Stimulated activated memory B cell treated with anti-CD40 and anti-IgM and Interleukin-4, amounts not matched to agents 10 μg/mL and 1 μg/mL and 100 μg/mL, for 72 hours (primary cell): ENCODE measurements around the gene ITPR1.
"Not testable (repeated sequence)": the region's sequence is repeated elsewhere in the genome, so short reads cannot be mapped to it uniquely, and the experiment has no call there.

Experiments
- ATAC-seq: fragments of 150-1000 bp; cut with Tn5 transposase; 2 replicates; pipeline ENCODE4 v1.10.0; 2021
- H3K27ac Mint-ChIP-seq: one replicate; pipeline ENCODE4 v1.8.0; 2022; ENCODE audit warnings: mild to moderate bottlenecking, mixed read lengths
- H3K27me3 Mint-ChIP-seq: one replicate; pipeline ENCODE4 v1.8.0; 2022; ENCODE audit warnings: mixed read lengths
- H3K36me3 Mint-ChIP-seq: one replicate; pipeline ENCODE4 v1.8.0; 2022; ENCODE audit warnings: mixed read lengths
- H3K4me1 Mint-ChIP-seq: one replicate; pipeline ENCODE4 v1.8.0; 2022; ENCODE audit warnings: mixed read lengths
- H3K4me3 Mint-ChIP-seq: one replicate; pipeline ENCODE4 v1.8.0; 2022; ENCODE audit warnings: mild to moderate bottlenecking, moderate library complexity, mixed read lengths
- H3K9me3 Mint-ChIP-seq: one replicate; pipeline ENCODE4 v1.8.0; 2022; ENCODE audit warnings: mixed read lengths

The ITPR1 gene

DNA sequence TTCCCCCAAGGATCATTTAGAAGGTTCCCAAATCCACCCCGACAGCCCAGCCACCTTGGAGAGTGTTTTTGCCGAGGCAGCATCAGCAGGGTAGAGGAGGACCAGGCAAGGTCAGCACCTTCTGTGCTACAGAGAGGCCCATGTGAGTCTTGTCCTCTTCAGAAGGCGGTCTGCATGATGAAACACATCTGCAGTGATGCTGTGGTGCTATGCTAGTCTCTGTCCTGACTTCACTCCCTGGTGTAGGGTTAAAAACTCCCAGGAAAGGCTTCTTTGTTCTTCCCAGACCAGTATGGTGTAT lies 87.9 kb downstream of the ITPR1 start:
- H3K4me1 Mint-ChIP-seq, result peaks cover 69% of the 10 kb centered on the region

DNA sequence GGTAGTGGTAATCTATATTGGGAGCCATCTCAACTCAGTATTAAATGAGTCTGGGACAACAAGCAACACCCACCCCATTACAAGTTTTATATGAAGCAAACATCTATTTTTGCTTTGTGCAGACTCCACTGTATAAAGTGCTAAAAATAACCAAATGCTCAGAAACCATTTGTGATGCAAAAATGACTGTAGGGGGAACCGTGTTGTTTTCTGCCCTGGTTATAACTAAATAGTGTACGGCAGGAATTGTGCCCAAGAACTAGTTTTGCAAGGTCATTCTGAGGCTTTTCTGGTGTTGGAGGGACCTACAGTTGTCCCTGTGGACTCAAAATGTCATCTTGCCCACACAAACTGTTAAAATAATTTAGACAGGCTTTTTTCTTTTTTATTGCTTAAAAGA lies 88.3 kb downstream of the ITPR1 start:
- no peaks in the 10 kb centered on the region for H3K9me3 Mint-ChIP-seq
- H3K36me3 Mint-ChIP-seq, result no peaks in the 10 kb centered on the region
- no peaks in the 10 kb centered on the region for H3K27me3 Mint-ChIP-seq
- peak; percentile 37 for ATAC-seq
- H3K4me3 Mint-ChIP-seq, result no peak overlapping the region
- H3K27ac Mint-ChIP-seq, result peak overlapping the region; percentile 36
- peaks cover 69% of the 10 kb centered on the region for H3K4me1 Mint-ChIP-seq

More for the DNA sequence above, 87.9 kb downstream of the ITPR1 start:
- no peaks in the 10 kb centered on the region for H3K9me3 Mint-ChIP-seq
- H3K27me3 Mint-ChIP-seq, result no peaks in the 10 kb centered on the region
- peak; percentile 42 for ATAC-seq
- H3K27ac Mint-ChIP-seq, result peak overlapping the region; percentile 36
- H3K36me3 Mint-ChIP-seq, result peaks cover 4% of the 10 kb centered on the region
- H3K4me3 Mint-ChIP-seq, result no peak overlapping the region

DNA sequence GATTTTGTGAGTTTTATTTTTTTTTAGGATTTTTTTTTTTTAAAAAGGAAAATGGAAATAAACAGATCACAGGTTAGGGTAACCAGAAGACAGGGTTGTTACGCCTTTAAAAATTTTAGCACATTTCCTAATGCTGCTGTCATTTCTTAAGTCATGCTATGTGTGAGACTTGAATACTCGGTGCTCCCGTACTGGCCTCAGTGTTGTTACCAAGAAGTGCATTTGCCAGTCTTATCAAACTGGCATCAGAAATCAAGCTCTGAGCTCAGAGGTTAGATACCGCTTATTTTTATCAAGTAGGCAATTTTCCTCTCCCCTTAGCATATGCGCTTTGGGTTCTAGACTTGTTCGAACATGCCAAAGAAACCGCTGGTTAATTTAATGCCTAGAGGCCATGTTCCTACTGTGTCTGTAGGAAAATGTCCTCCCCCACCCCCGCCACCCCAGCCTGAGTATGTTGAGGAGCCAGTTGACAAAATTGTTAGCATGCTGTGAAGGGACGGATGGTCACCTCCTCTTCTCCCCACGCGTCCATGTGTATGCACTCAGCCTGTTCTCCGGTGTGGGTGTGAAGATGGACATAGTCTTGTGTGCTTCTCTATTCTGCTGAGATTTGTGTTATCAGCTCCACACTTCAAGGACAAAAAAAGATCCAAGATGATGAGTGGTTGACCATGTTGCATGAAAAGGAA lies 88.9 kb downstream of the ITPR1 start:
- H3K27ac Mint-ChIP-seq, result peak overlapping the region; percentile 88
- no peak for ATAC-seq
- H3K4me1 Mint-ChIP-seq, result peaks cover 74% of the 10 kb centered on the region
- no peaks in the 10 kb centered on the region for H3K9me3 Mint-ChIP-seq
- no peaks in the 10 kb centered on the region for H3K36me3 Mint-ChIP-seq
- no peak overlapping the region for H3K4me3 Mint-ChIP-seq
- no peaks in the 10 kb centered on the region for H3K27me3 Mint-ChIP-seq

DNA sequence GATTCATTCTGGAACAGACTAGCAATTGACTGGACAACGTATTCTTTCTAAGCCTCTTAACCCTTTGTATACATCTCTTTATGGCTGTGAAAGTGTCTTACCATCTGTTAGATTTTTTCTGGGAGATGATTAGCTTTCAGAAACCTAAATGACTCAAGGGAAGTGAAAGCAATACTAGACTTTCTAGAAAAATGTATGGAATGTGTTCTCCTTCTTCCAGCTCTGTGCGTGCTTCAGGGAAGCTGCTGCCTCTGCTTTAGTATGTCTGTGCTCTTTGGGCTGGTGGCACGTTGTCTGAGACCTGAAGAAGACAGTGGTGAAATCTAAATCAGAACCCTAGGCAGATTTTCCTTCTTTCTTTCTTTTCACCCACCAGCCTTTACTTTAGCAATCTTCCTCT lies 89.5 kb downstream of the ITPR1 start:
- Mint-ChIP-seq H3K4me1 (peaks cover 76% of the 10 kb centered on the region), H3K9me3 (no peaks in the 10 kb centered on the region), H3K36me3 (no peaks in the 10 kb centered on the region), H3K4me3 (no peak overlapping the region), H3K27ac (peak overlapping the region; percentile 88), H3K27me3 (no peaks in the 10 kb centered on the region)
- ATAC-seq, result no peak

DNA sequence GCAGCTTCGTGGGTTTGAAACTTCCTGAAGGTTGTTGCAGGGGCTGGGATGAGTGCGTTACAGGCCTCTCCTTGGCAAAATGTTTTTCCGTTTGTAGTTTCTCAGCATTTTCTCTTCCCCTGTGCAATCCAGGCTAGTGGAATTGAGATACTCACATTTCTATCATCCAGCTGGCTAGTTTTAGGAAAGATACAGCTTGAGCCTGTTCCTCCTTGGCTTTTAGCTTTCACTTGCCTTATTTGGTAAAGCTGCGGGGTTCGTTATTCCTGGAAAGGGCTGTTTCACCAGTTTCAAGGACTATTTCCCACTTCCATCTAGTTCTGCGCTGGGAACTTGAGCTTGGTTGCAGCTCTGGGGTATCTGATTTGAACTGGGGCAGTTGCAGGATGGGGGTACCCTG lies 90.3 kb downstream of the ITPR1 start:
- H3K4me1 Mint-ChIP-seq, result peaks cover 76% of the 10 kb centered on the region
- H3K9me3 Mint-ChIP-seq, result no peaks in the 10 kb centered on the region
- peaks cover under 1% of the 10 kb centered on the region for H3K36me3 Mint-ChIP-seq

DNA sequence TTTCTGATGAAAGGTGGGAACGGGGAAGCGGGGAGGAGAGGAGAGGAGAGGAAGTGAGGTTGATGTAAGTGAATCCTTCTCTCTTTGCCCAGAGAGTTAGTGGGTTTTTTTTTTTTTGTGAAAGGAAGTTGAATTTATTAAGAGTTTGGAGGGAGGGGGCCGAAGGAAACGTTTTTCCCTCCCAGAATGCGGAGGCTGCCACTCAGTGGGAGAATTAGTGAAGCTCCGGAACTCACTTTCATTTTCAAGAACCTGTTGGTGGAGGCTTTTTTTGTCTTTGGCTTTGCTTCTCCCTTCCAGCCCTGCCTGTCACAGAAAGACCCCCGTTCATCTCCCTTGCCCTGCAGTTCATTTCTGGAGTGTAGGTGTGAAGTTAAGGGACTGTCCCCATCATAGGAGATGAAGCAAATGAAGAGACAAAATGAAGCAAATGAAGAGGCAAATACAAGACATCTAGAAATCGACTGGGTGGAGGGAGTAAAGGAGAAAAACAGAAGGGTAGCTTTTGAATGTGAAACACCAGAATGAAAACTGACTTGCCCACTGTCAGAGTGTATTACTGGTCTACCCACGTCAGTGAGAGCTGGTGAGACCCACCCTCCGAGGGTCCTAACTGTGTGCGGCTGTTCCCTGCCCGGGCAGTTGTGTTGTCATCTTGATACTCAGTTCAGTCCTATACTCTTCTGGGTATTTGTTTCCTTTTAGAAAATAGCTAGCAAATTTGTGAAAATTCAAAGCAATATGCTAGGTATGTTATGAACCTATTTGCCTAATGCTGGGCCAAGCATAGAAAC lies 91.5 kb downstream of the ITPR1 start:
- ATAC-seq, result peak; percentile 44
- peak overlapping the region; percentile 88 for H3K27ac Mint-ChIP-seq
- H3K4me3 Mint-ChIP-seq, result peak overlapping the region; percentile 77
- peaks cover 7% of the 10 kb centered on the region for H3K36me3 Mint-ChIP-seq
- H3K27me3 Mint-ChIP-seq, result no peaks in the 10 kb centered on the region
- no peaks in the 10 kb centered on the region for H3K9me3 Mint-ChIP-seq
- H3K4me1 Mint-ChIP-seq, result peaks cover 84% of the 10 kb centered on the region

More for the DNA sequence above, 90.3 kb downstream of the ITPR1 start:
- H3K27me3 Mint-ChIP-seq, result no peaks in the 10 kb centered on the region
- no peak for ATAC-seq
- peak overlapping the region; percentile 88 for H3K27ac Mint-ChIP-seq
- H3K4me3 Mint-ChIP-seq, result no peak overlapping the region

DNA sequence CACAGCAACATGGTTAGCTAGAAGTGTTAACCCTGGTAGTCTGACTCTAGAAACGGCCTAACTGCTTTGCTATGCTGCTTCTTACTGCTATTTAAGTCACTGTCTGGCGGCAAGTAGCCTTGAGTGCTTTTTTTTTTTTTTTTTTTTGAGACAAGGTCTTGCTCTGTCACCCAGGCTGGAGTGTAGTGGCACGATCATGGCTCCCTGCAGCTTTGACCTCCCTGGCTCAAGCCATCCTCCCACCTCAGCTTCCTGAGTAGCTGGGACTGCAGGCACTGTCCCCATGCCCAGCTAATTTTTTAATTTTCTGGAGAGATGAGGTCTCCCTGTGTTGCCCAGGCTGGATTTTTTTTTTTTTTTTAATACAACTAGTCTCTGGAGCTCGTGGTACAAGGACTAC lies 93.2 kb downstream of the ITPR1 start:
- Mint-ChIP-seq H3K27ac (no peak overlapping the region), H3K36me3 (peaks cover 23% of the 10 kb centered on the region), H3K4me1 (peaks cover 87% of the 10 kb centered on the region), H3K27me3 (no peaks in the 10 kb centered on the region), H3K4me3 (no peak overlapping the region), H3K9me3 (no peaks in the 10 kb centered on the region)
- no peak for ATAC-seq

DNA sequence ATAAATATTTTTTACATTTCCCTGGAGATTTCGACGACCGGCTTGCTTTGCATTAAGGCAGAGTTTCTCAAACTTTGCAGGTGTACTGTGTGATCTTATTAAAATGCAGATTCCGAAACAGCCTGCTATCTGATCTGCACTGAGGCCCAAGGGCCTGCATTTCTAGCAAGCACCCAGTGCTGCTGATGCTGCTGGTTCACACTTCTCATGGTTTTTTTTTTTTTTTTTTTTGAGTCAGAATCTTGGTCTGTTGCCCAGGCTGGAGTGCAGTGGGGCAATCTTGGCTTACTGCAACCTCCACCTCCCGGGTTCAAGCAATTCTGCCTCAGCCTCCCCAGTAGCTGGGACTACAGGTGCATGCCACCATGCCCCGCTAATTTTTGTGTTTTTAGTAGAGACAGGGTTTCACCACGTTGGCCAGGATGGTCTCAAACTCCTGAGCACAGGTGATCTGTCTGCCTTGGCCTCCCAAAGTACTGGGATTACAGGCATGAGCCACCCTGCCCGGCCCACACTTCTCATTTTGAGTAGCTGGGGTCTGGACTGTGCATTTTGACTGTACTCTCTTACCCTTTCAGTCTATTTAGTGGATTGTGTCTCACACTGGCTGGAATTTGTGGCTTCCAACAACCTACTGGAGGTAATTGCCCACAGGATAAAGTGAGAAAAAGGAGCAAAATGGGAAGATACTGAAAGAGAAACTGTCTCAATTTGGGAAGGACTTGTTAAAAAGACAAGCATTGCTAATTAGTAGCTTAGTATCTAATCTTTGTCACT lies 94.1 kb downstream of the ITPR1 start:
- Mint-ChIP-seq H3K9me3 (no peaks in the 10 kb centered on the region), H3K4me3 (no peak overlapping the region), H3K27me3 (no peaks in the 10 kb centered on the region), H3K4me1 (peaks cover 92% of the 10 kb centered on the region), H3K36me3 (peaks cover 31% of the 10 kb centered on the region), H3K27ac (no peak overlapping the region)
- ATAC-seq, result peak; percentile 51

DNA sequence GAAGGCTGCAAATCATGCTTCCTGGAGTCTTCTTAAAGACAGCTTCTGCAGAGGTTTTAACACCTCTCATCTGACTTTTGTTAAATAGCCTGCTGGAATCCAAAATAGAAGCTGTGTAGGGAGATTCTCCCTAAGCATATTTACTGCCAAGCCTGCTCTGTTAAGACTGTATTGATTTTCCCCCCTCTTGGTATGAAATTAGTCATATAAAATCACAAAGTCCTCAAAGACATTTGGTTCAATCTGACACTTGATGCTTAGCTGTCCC lies 94.6 kb downstream of the ITPR1 start:
- H3K36me3 Mint-ChIP-seq, result peaks cover 36% of the 10 kb centered on the region
- no peaks in the 10 kb centered on the region for H3K27me3 Mint-ChIP-seq
- no peak for ATAC-seq
- H3K4me1 Mint-ChIP-seq, result peaks cover 92% of the 10 kb centered on the region
- no peak overlapping the region for H3K4me3 Mint-ChIP-seq
- H3K9me3 Mint-ChIP-seq, result no peaks in the 10 kb centered on the region
- H3K27ac Mint-ChIP-seq, result no peak overlapping the region

DNA sequence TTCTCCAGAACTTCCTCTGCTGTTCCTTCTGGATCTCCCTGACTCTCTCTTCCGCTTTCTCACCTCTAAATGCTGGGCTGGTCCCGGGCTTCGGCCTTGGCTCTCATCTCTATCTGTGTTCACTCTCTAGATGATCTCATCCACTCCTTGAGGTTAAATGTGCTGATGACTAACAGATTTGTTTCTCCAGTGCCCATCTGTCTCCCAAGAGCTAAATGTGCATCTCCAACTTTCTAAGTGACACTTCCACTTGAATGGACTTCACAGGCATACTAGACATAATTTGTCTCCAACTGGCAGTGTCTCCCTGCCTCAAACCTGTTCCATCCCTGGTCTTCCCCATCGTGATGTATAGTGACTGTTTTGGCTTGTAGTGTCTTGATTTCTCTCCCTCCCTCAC lies 95.3 kb downstream of the ITPR1 start:
- no peaks in the 10 kb centered on the region for H3K9me3 Mint-ChIP-seq
- no peak overlapping the region for H3K4me3 Mint-ChIP-seq
- peak overlapping the region; percentile 50 for H3K27ac Mint-ChIP-seq
- no peak for ATAC-seq
- peaks cover 37% of the 10 kb centered on the region for H3K36me3 Mint-ChIP-seq
- H3K27me3 Mint-ChIP-seq, result no peaks in the 10 kb centered on the region
- peaks cover 92% of the 10 kb centered on the region for H3K4me1 Mint-ChIP-seq

DNA sequence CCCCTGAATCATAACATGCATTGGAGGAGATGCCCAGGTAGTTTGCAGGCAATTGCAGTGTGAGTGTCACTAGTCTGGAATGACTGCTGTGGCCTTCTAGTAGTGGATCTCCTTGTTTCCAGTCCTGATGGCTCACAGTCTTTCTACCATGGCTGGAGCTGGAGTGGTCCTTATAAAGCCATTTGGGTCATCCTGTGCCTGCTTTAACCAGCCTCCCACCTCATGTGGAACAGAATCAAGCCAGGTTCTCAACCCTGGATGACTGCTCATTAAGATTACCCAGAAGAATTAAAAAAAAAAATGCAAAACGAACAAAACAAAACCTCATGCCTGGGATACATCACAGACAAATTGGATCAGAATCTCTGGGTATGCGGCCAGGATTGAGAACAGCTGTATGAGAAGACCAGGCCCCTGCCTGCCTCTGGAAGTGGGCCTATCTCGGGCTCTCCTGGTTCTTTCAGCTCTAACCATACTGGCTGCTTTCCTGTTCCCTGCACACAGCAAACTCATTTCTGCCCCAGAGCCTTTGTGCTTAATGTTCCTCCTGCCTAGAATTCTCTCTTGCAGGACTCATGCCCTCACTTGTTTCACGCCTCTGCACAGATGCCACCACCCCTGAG lies 96.4 kb downstream of the ITPR1 start:
- Mint-ChIP-seq H3K36me3 (peaks cover 46% of the 10 kb centered on the region), H3K27me3 (no peaks in the 10 kb centered on the region), H3K9me3 (no peaks in the 10 kb centered on the region), H3K4me1 (peaks cover 92% of the 10 kb centered on the region), H3K4me3 (no peak overlapping the region), H3K27ac (peak overlapping the region; percentile 64)
- ATAC-seq, result no peak

DNA sequence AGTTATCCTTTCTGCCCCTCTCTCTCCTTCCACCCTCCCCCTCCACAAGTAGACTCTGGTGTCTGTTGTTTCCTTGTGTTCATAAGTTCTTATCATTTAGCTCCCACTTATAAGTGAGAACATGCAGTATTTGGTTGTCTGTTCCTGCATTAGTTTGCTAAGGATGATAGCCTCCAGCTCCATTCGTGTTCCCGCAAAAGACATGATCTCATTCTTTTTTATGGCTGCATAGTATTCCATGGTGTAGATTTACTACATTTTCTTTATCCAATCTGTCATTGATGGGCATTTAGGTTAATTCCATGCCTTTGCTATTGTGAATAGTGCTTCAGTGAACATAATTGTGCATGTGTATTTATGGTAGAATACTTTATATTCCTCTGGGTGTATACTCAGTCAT lies 97.7 kb downstream of the ITPR1 start:
- H3K27me3 Mint-ChIP-seq, ATAC-seq, H3K9me3 Mint-ChIP-seq, H3K4me3 Mint-ChIP-seq, H3K27ac Mint-ChIP-seq: not testable (repeated sequence)
- Mint-ChIP-seq H3K4me1 (peaks cover 97% of the 10 kb centered on the region), H3K36me3 (peaks cover 57% of the 10 kb centered on the region)

DNA sequence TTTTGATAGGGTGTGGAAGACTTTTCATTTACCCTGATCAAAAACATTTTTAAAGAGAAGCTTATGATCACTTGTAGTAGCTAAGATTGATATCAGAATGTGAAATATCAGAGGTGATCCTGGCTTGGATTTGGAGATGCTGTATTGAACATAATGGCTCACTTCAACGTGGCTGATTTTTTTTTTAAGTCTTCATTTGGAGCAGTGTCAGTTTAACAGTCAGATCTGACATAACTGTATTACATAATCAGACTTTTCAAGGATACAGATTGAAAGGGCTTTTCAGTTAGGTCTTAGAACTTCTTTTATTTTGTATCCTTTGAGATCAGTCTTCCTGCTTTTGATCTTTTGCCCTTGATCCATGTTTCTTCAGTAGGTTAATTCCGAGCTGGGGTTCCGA lies 98.5 kb downstream of the ITPR1 start:
- no peaks in the 10 kb centered on the region for H3K27me3 Mint-ChIP-seq
- no peaks in the 10 kb centered on the region for H3K9me3 Mint-ChIP-seq
- no peak overlapping the region for H3K4me3 Mint-ChIP-seq
- no peak for ATAC-seq
- peaks cover 93% of the 10 kb centered on the region for H3K4me1 Mint-ChIP-seq
- H3K27ac Mint-ChIP-seq, result no peak overlapping the region
- H3K36me3 Mint-ChIP-seq, result peaks cover 57% of the 10 kb centered on the region

DNA sequence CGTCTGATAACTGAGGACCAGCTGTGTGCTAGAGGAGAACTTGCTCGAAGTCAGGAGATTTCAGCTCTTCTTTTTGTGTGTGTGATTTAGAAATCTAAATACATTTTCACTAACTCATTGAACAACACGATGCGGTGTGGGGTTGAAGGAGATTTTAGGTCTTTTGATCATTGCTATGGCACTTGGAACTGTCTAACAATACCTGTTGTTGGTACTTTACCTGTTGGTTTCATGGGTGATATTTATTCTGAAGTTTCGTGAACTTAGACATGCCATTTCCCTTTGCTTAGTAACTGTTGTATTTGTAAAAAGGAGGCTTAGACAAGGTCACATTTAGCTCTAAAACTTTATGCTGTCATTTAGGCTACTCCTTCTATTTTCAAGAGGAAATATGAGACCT lies 99.9 kb downstream of the ITPR1 start:
- Mint-ChIP-seq H3K9me3 (no peaks in the 10 kb centered on the region), H3K4me1 (peaks cover 93% of the 10 kb centered on the region), H3K36me3 (peaks cover 57% of the 10 kb centered on the region), H3K27ac (no peak overlapping the region), H3K27me3 (no peaks in the 10 kb centered on the region), H3K4me3 (no peak overlapping the region)
- no peak for ATAC-seq

DNA sequence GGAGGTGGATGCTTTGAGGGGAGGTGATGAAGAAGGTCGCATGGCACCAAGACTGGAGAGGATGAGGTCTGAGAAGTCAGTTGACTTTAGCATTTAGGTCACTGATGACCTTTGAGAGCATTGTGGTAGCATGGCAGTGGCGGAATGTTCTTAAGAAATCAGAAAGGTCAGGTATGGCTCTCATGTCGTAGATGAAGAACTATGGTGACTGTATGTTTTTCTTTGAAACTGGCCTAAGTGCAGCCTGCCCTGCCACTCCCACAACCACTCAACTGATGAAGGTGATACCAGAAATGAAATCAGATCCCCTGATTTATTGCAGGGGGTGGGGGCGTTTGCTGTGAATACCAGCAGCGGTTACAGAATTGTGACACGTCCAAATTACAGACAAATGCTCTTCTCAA lies 102.6 kb downstream of the ITPR1 start:
- peaks cover 50% of the 10 kb centered on the region for H3K36me3 Mint-ChIP-seq
- no peak overlapping the region for H3K4me3 Mint-ChIP-seq
- H3K9me3 Mint-ChIP-seq, result peaks cover 5% of the 10 kb centered on the region
- ATAC-seq, result peak; percentile 76
- peaks cover 92% of the 10 kb centered on the region for H3K4me1 Mint-ChIP-seq
- H3K27me3 Mint-ChIP-seq, result no peaks in the 10 kb centered on the region
- peak overlapping the region; percentile 43 for H3K27ac Mint-ChIP-seq
